GM19025 (cell line): ENCODE data around the gene STIL.
A peak's percentile ranks its signal among the peaks of the same experiment; 100 is the strongest.
"Not testable (repeated sequence)": the region's sequence is repeated elsewhere in the genome, so short reads cannot be mapped to it uniquely, and the experiment has no call there.

Experiments used
- ATAC-seq: cut with Tn5 transposase; IDR thresholded peaks from one replicate; pipeline ENCODE4 v1.9.1; 2021; ENCODE audit warnings: mild to moderate bottlenecking, low read depth, moderate library complexity; ENCODE audit not compliant: unreplicated experiment

The STIL gene

GRCh38 chr1:47313915-47314664 lies at the start of gene STIL:
Gene STIL (minus strand): TSS chr1:47314147. CDS start chr1:47310319, 3,828 bp downstream.
- ATAC-seq = peak; percentile 99

DNA sequence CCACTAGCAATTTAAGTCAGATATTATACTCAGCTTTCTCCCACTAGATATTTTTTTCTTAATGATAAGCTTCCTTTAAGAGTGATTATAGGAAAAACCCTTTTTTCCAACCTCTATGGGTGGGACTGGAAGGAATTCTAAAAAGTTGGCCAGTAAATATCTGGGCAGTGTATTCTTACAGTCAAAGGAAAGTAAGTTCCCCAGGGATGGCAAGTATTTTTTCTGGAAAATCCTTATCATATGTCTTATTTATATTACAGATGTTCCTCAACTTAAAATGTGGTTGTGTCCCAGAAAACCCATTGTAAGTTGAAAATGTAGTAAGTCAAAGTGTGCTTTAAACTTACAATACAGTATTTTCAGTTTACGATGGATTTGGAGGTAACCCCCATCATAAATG lies 48.9 kb upstream of the STIL start:
- ATAC-seq = no peak

DNA sequence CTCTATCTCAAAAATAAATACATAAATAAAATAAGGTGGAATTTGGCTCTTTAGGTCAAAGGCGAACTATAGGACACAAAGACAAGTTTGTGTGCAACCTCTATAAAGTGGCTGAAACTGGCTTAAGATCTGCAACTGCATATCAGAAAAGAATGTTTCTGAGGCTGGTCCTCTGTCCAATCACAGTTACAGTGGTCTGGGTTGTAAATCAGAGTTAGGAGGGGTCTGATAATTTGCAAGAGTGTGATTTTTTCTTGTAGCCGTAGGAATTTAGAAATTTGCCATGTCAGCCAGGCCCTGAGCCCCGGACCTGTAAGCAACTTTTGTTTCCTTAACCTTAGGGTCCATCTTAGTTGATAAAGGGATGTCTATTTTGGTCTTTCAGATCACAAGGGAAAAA lies 47.4 kb upstream of the STIL start:
- no peak for ATAC-seq

DNA sequence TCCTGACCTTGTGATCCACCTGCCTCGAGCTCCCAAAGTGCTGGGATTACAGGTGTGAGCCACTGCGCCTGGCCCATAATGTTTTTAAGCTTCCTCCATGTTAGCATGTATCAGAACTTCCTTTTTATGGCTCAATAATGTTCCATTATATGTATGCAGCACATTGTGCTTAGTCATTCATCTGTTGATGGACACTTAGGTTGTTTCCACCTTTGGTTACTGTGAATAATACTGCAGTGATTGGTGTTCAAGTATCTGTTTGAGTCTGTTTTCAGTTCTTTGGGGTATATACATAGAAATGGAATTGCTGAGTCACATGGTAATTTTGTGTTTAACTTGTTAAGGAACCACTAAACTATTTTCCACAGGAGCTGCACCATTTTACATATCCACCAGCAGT lies 37.4 kb upstream of the STIL start:
- ATAC-seq = peak; percentile 86

DNA sequence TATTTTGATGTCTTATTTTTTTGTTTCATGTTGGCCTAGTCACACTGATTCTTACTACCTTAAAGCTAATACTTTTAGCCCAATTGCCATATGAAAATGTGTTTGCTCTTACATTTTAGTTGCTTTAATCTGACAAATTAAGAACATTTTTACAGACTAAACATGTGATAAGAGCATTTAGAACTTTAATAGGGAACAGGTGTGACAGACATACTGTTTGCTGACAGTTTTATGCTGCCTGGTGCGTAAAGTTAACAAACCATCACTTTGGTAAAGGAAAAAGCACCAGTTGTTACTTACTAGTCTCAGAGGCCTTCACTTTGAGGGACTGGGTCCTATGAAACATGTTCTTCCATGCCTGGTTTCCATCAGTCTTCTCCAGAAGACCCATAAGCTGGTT lies 34.3 kb upstream of the STIL start:
- ATAC-seq = no peak

DNA sequence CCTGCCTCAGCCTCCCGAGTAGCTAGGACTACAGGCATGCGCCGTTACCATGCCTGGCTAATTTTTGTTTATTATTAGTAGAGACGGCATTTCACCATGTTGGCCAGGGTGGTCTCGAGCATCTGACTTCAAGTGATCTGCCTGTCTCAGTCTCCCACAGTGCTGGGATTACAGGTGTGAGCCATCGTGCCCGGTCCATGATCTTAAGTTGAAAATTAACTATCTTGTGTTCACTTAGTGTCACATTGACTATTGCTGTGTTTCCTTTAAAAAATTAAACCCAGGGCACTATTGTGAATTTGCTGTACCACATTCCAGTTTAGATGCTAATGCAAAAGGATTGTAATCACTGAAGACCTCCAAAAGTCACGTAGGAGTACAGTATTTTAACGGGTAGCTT lies 33.8 kb upstream of the STIL start:
- ATAC-seq = no peak

- ATAC-seq = not testable (repeated sequence)
These were observed 33.0 kb upstream of the STIL start for GRCh38 chr1:47346979-47347378.

DNA sequence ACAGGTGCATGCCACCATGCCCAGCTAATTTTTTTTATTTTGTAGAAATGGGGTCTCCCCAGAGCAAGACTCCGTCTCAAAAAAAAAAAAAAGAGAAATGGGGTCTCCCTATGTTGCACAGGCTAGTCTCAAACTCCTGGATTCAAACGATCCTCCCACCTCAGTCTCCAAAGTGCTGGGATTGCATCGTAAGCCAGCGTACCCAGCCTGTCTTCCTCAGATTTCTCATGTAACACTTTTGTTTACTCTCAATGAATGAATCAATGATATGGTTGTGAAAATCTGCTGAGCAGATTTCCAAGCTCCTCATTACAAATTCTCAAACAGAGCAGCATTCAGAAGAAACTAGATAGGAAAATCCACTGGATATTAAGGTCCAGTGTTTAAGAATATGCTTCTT lies 26.3 kb upstream of the STIL start:
- no peak for ATAC-seq

DNA sequence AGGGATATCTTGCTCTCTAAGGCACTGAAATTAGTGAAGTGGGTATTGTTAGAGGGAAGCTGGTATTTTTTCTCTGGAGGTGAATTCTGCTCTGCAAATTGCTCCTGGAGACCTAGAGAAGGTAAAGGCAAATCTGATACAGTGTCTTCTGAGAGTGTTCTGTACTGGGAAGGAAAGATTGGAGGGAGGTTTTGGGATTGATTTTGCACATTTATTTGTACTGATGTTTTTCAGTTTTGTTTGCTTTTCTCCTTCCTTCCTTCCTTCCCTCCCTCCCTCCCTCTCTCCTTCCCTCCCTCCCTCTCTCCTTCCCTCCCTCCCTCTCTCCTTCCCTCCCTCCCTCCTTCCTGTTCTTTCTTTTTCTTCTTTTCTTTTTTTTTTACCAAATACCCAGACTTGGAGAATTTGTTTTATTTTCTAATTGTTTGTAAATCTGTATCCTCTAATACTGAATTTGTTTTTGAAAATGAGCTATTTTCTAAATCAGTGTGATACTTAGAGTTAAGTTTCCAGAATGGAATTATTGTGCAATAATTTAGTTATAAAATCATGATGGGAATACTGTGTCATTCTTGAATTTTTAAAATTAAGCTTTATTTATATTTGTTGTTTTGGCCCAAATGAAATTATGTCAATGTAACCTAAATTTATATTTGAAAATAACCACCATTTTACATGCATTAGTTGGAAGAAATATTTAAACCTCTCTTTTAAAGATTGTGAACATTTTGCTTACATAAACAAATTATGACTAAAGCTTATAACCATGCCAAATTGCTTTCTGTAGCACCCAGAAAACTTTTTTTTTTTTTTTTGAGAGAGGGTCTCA lies 24.5 kb upstream of the STIL start:
- ATAC-seq = no peak

DNA sequence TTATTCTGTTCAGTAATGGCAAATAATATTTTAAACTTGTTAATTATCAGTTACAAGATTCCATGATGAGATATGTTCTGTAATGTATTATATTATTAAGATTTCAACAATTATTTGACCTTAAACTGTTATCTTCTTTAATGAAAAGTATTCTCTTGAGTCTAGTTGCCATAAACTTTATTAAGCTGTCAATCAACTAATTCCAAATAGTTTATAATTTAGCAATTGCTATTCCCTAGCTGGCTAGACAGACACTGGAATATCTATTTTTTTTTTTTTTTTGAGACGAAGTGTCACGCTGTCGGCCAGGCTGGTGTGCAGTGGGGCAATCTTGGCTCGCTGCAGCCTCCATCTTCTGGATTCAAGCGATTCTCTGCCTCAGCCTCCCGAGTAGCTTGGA lies 23.4 kb upstream of the STIL start:
- no peak for ATAC-seq

- no peak for ATAC-seq
These were observed 21.0 kb upstream of the STIL start for GRCh38 chr1:47334765-47335435.

GRCh38 chr1:47333922-47334764 lies 20.2 kb upstream of the STIL start:
- peak; percentile 81 for ATAC-seq

GRCh38 chr1:47333578-47333921 lies 19.6 kb upstream of the STIL start, which contains the start of gene CMPK1:
Gene CMPK1 (plus strand): TSS chr1:47333790. CDS start chr1:47333946, 156 bp downstream.
- peak; percentile 74 for ATAC-seq

DNA sequence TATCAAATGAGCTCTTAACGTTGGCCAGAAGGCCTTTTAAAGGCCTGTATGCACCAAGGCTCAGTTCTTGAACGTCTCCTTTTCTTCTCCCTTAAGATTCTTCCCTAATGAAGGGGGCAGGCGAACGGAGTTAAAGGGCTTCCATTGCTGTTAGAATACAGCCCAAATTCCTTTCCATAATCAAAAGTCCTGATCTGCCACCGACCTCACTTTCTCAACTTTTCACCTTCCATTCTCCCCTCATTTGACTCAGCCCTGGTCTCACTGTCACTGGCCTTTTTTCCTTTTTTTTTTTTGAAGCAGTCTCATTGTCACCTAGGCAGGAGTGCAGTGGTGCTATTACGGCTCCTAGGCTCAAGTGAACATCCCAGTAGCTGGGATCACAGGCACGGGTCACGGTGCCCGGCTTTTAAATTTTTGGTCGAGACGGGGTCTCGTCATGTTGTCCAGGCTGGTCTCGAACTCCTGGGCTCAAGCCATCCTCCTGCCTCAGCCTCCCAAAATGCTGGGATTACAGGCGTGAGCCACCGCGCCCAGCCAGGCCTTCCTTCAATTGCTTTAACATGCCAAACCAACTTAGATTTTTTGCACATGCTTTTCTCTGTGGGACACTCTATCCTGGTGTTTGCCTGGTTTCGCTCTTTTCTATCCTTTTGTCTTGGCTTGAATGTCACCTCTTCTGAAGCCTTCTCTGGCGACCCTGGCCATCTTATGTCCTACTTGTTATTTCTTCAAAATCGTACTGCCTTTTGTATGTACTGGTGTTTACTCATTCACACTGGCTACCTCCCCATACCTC lies 19.0 kb upstream of the STIL start:
- no peak for ATAC-seq

DNA sequence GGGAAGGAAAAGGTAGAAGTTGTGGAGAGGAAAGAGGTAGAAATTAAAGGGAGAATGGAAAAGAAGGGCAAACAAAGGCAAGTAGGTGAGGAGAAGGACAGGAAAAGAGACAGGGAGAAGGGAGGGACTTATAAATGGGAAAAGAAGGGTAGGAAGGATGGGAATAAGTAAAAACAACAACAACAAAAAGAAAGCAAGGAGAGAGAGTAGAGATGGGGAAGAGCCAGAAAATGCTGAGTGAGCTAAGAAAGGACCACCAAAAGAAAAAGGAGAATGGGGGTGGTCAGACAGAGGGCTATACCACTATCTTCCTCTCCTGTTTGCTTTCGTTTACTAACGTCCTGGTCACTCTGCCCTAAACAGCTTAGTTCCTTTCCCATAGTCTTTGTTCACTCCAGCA lies 17.9 kb upstream of the STIL start:
- ATAC-seq = no peak

GRCh38 chr1:47330212-47330611 lies 16.3 kb upstream of the STIL start:
- ATAC-seq = no peak

DNA sequence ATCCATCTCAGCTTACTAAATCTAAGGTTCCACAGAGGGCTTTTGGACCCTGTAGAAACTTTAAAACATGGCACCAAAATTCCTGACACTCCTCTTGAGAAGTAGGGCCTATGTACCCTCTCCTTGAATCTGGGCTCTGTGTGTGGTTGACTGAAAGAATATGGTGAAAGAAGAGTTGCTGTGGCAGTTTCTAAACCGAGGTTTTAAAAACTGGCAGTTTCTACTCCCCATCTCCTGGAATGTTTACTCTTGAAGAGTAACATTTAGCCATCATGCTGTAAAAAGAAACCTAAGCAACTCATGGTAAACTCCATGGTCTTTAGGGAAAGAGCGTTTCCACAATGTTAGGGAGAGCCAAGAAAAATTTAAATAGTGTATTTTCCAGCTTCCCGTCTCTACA lies 15.0 kb upstream of the STIL start:
- no peak for ATAC-seq

- no peak for ATAC-seq
These were observed 12.3 kb upstream of the STIL start for GRCh38 chr1:47326271-47326670.

- no peak for ATAC-seq
These were observed 11.6 kb upstream of the STIL start for GRCh38 chr1:47325528-47325927.

- ATAC-seq = no peak
These were observed 10.7 kb upstream of the STIL start for GRCh38 chr1:47324682-47325081.
